ENCODE results near the gene AMOT.

Gene AMOT

DNA sequence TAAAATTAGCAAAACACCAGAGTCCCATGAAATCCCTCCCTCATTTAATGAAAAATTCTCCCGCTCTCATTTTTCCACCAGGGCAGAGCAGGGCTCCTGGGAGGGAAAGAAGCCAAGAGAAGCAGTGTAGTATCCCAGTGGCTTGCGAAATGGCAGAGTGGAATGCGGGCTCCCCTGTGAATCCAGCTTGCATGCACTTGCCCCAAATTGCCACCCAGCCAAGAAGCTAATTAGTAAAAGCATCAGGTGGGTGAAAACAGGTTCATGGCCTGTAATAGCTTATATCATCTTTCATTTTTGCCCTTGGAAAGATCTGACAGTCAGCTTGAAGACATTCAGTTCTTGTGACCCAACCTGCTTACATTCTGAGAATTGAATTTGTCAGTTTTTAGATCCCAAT is 10.1 kb downstream of the AMOT start:
- no peak for TF ChIP-seq POLR2A (IDR thresholded peaks at IDR 0.05; ENCODE audit: low read length)
- TF ChIP-seq GATA1 (IDR thresholded peaks at IDR 0.05; ENCODE audit: low read depth, low read length): no peak
- DNase-seq: no peak

GRCh38 chrX:112827292-112827903 is 13.2 kb downstream of the AMOT start:
- DNase-seq: no peak
- TF ChIP-seq GATA1 (IDR thresholded peaks at IDR 0.05; ENCODE audit: low read depth, low read length) (no peak), POLR2A (IDR thresholded peaks at IDR 0.05; ENCODE audit: low read length) (no peak)

DNA sequence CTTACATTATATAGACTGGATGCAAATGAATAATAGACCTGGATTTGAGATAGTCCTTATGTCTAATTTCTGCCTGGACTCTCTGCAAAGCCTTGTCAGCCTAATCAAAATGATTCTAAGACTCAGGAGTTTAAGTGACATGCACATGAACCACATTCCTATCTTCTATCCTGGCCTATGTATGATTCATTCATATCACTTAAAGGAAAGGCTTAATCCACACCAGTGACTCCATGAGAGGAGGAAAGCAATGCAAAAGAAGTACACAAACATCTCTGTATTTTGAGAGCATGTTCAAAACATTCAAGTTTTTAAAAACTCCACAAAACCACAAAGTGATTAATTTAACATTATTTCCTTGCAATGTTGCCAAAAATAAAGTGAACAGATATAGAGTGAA is 14.6 kb downstream of the AMOT start:
- no peak for TF ChIP-seq POLR2A (IDR thresholded peaks at IDR 0.05; ENCODE audit: low read length)
- no peak for TF ChIP-seq GATA1 (IDR thresholded peaks at IDR 0.05; ENCODE audit: low read depth, low read length)
- no peak for DNase-seq

- TF ChIP-seq POLR2A (IDR thresholded peaks at IDR 0.05; ENCODE audit: low read length) (no peak), GATA1 (IDR thresholded peaks at IDR 0.05; ENCODE audit: low read depth, low read length) (no peak)
- no peak for DNase-seq
Measured at GRCh38 chrX:112822892-112823291, 17.7 kb downstream of the AMOT start.

GRCh38 chrX:112820364-112821268 is 20.0 kb downstream of the AMOT start:
- DNase-seq: no peak
- TF ChIP-seq GATA1 (IDR thresholded peaks at IDR 0.05; ENCODE audit: low read depth, low read length) (no peak), POLR2A (IDR thresholded peaks at IDR 0.05; ENCODE audit: low read length) (no peak)

DNA sequence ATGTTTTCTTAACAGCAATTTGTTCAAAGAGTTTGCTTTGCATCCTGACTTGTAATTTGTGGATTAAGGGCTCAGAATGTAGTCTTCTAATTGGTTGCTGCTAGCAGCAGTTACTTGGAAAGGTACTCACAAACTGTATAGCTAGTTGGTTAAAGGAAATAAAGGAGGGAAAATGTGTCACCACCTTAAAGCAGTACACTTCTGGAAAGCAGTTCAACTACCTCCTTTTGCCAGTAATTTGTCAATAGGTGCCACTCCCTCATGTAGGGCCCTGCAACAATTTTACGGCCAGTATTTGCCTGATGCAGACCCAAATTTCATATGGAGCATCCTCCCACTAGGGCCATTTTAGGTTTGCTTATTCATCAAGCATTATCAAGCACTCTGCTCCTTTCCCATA is 20.8 kb downstream of the AMOT start:
- DNase-seq: no peak
- TF ChIP-seq POLR2A (IDR thresholded peaks at IDR 0.05; ENCODE audit: low read length) (no peak), GATA1 (IDR thresholded peaks at IDR 0.05; ENCODE audit: low read depth, low read length) (no peak)

DNA sequence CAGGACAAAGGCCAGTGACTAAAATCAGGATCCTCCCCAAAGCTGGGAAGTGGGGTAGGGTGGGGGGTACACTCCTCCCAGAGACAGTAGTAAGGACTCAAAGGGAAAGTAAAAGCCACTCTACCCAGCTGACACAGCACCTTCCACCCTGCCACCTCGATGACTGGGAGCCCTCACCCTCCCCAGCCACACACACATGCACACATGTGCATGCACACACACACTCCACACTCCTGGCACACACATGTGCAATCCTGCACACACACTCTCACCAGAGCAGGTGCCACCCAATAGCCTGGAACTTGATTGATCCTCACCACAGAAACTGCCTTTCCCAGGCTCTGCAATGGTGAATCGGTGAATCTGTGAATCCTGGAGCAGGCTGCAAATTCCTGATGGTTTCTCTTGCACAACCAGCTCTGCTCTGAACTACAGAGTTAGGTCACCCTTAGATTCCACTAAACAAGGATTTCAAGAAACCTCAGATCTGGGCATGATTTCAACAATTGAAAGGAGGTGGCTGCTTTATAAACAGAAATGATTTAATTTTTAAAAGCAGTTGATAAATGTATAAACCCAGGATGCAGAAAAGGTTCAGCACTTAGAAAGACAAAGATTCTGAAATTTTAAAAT is 21.5 kb downstream of the AMOT start:
- TF ChIP-seq GATA1 (IDR thresholded peaks at IDR 0.05; ENCODE audit: low read depth, low read length) (no peak), POLR2A (IDR thresholded peaks at IDR 0.05; ENCODE audit: low read length) (no peak)
- no peak for DNase-seq

- DNase-seq: no peak
- TF ChIP-seq POLR2A (IDR thresholded peaks at IDR 0.05; ENCODE audit: low read length): no peak
- no peak for TF ChIP-seq GATA1 (IDR thresholded peaks at IDR 0.05; ENCODE audit: low read depth, low read length)
Measured at GRCh38 chrX:112818114-112819007, 22.3 kb downstream of the AMOT start.

GRCh38 chrX:112816908-112817307 is 23.7 kb downstream of the AMOT start:
- TF ChIP-seq GATA1 (IDR thresholded peaks at IDR 0.05; ENCODE audit: low read depth, low read length): no peak
- TF ChIP-seq POLR2A (IDR thresholded peaks at IDR 0.05; ENCODE audit: low read length): no peak
- DNase-seq: no peak

DNA sequence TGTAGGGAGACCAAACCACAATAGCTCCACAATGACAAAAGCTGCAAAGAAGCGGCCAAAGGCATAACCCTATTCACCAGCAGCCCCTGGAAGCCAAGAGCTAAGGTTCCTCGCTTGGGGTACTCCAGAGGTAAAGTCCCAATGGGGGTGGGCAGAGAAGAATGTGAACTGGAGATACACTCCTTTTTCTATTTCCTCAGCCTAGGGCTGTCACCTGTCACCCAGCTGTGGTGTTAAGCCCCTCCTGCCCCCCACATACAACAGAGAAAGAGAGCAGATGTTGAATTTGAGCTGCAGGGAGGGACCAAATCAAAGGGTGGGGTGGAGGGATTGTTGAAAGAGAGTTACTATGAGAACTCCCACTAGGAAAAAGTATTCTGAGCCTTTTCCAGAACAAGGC is 26.1 kb downstream of the AMOT start:
- DNase-seq: no peak

DNA sequence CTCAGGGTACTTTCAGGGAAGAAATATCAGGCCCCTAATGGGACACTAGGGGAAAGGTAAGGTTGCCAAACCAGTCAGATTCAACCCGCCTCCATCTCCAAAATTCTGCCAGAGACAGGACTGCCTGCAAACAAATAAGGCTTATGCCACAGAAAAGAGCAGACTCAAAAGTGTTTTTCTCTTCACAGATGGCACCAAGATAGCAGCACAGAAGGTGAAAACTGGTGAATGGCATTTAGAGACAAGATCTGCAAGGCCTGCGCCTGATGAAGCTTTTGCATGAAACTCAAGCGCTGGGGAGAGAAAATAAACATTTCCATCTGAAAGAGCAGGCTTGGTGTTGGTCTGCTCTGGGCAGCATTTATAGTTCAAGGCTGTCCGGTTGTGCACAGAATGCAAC is 27.9 kb downstream of the AMOT start:
- no peak for DNase-seq
- no peak for TF ChIP-seq GATA1 (IDR thresholded peaks at IDR 0.05; ENCODE audit: low read depth, low read length)
- TF ChIP-seq POLR2A (IDR thresholded peaks at IDR 0.05; ENCODE audit: low read length): no peak

More for the DNA sequence above, 26.1 kb downstream of the AMOT start:
- TF ChIP-seq GATA1 (IDR thresholded peaks at IDR 0.05; ENCODE audit: low read depth, low read length) (no peak), POLR2A (IDR thresholded peaks at IDR 0.05; ENCODE audit: low read length) (no peak)

GRCh38 chrX:112808651-112809195 is 31.9 kb downstream of the AMOT start:
- DNase-seq: no peak
- TF ChIP-seq POLR2A (IDR thresholded peaks at IDR 0.05; ENCODE audit: low read length): no peak

DNA sequence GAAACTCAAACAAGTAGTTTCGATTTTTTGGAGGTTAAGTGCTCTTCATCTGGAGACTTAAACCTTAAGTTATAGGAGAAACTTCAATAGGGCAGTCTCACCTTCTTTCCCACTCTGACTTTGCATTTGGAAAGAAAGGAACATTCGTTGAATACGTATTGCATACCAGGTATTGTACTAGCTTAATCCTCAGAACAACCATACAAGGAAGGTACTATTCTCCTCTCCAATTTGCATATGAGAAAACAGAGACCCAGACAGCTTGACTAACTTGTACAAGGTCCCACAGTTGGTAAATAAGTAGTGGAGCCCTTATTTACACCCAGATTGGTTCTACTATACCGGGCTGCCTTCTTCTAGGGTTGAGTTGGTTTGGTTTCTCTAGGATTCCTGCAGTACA is 32.6 kb downstream of the AMOT start:
- no peak for DNase-seq
- TF ChIP-seq POLR2A (IDR thresholded peaks at IDR 0.05; ENCODE audit: low read length): no peak
